Esophagus squamous epithelium (tissue), 5 donors: Measurements from ENCODE around the gene LMF1. TPM values are rescaled to one million over a fixed set of nuclear protein-coding genes. Genes with fewer than 3 reads are reported as not detected.

Source experiments
- DNase-seq: peaks from one replicate; lab custom pipeline; 2025; lab: John Stamatoyannopoulos, UW
- H3K27ac ChIP-seq, 4 donors: fragments of 200-600 bp; sonication (generic); one replicate each; pipeline ENCODE4 v1.5.1; 2016 to 2019; ENCODE audit warnings: mild to moderate bottlenecking in 1 of 4
- H3K27me3 ChIP-seq, 4 donors: fragments of 200-600 bp; sonication (generic); 1 replicate in 3 of 4; 2 replicates in 1 of 4; pipeline versions ENCODE4 v1.5.1 to v1.6.0; 2017 to 2021; ENCODE audit warnings: antibody characterized with exemption in 1 of 4
- H3K36me3 ChIP-seq, 3 donors: fragments of 200-600 bp; sonication (generic); one replicate each; pipeline ENCODE4 v1.5.1; 2016 to 2019
- H3K4me1 ChIP-seq, 3 donors: fragments of 200-600 bp; sonication (generic); one replicate each; pipeline ENCODE4 v1.5.1; 2017 to 2019
- H3K4me3 ChIP-seq, 4 donors: fragments of 200-600 bp; sonication (generic); 1 replicate in 3 of 4; 2 replicates in 1 of 4; pipeline ENCODE4 v1.5.1; 2016 to 2019; ENCODE audit warnings: mild to moderate bottlenecking in 2 of 4, moderate library complexity in 1 of 4
- H3K9me3 ChIP-seq, 3 donors: fragments of 200-600 bp; sonication (generic); one replicate each; pipeline ENCODE4 v1.5.1; 2016 to 2019
- POLR2A ChIP-seq, 4 donors: fragments of 450-650 bp; IDR thresholded peaks; one replicate each; pipeline ENCODE4 v1.6.1; 2017; ENCODE audit warnings: antibody characterized with exemption in 4 of 4, mild to moderate bottlenecking in 4 of 4, moderate library complexity in 3 of 4
- WGBS, 2 donors: methylation state at CpG; one replicate each; pipeline ENCODE4 v1.1.5; 2018; 5-methylcytosine and 5-hydroxymethylcytosine counted together
- intact Hi-C: fragments of 100-400 bp; cut with DNase I; formaldehyde crosslinking; loops from one replicate; pipeline ENCODE4 v1.15.0; 2022
- total RNA-seq, 4 donors: library from RNA; depleted of rRNA; stranded (reverse); fragments of >200 nt; gene quantifications; one replicate each; pipeline ENCODE4 v1.1.0, GENCODE V29; 2016
- TF ChIP-seq, protein P1 (sequence below), 6 experiments: fragments of 450-650 bp in 4 of 6; fragments of 200-600 bp in 2 of 6; sonication (generic) in 2 of 6; IDR thresholded peaks; one replicate each; pipeline ENCODE4 v1.5.1; 2016 to 2019; ENCODE audit warnings: antibody characterized with exemption in 6 of 6, mild to moderate bottlenecking in 4 of 6, moderate library complexity in 4 of 6
- donor health status: DM: yes; HTN: yes; CAD: no.

Gene LMF1
- total RNA-seq, 4 donors from 2014 or later: 13.3 to 34.4 (median 23.8) TPM

DNA sequence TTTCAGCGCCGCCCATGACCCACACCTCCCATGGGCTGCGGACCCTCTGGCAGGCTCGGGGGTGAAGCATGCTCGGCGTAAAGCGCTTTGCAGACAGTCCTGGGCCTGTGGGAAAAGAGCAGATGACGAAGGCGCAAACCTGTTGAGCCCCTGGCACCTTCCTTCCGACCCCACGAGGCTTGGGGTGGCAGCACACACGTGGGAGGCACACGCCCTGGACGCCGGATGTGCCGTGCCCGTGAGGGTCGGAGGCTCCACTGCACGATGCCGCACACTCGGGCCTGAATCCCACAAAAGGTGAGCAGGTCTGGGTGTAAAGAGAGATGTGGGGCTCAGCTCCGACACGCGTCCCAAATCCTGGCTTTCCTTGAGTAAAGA is 71.1 kb downstream of the LMF1 start:
- no peaks in the 10 kb centered on the region for H3K9me3 ChIP-seq
- H3K4me3 ChIP-seq: no peak overlapping the region
- H3K27ac ChIP-seq: no peak overlapping the region
- intact Hi-C loops: no loop called here
- 91 to 94% methylated on average over 10 to 16 of the region's 24 CpGs for WGBS, 2 donors
- no peaks in the 10 kb centered on the region for H3K27me3 ChIP-seq
- TF ChIP-seq, protein P1, sequence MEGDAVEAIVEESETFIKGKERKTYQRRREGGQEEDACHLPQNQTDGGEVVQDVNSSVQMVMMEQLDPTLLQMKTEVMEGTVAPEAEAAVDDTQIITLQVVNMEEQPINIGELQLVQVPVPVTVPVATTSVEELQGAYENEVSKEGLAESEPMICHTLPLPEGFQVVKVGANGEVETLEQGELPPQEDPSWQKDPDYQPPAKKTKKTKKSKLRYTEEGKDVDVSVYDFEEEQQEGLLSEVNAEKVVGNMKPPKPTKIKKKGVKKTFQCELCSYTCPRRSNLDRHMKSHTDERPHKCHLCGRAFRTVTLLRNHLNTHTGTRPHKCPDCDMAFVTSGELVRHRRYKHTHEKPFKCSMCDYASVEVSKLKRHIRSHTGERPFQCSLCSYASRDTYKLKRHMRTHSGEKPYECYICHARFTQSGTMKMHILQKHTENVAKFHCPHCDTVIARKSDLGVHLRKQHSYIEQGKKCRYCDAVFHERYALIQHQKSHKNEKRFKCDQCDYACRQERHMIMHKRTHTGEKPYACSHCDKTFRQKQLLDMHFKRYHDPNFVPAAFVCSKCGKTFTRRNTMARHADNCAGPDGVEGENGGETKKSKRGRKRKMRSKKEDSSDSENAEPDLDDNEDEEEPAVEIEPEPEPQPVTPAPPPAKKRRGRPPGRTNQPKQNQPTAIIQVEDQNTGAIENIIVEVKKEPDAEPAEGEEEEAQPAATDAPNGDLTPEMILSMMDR (IDR thresholded peaks at IDR 0.05): no peak
- no peak for TF ChIP-seq POLR2A (IDR thresholded peaks at IDR 0.05)
- H3K4me1 ChIP-seq: no peaks in the 10 kb centered on the region
- H3K36me3 ChIP-seq: peaks cover 0 to 19% (median 0%) of the 10 kb centered on the region in 3 donors
- DNase-seq: no peak

DNA sequence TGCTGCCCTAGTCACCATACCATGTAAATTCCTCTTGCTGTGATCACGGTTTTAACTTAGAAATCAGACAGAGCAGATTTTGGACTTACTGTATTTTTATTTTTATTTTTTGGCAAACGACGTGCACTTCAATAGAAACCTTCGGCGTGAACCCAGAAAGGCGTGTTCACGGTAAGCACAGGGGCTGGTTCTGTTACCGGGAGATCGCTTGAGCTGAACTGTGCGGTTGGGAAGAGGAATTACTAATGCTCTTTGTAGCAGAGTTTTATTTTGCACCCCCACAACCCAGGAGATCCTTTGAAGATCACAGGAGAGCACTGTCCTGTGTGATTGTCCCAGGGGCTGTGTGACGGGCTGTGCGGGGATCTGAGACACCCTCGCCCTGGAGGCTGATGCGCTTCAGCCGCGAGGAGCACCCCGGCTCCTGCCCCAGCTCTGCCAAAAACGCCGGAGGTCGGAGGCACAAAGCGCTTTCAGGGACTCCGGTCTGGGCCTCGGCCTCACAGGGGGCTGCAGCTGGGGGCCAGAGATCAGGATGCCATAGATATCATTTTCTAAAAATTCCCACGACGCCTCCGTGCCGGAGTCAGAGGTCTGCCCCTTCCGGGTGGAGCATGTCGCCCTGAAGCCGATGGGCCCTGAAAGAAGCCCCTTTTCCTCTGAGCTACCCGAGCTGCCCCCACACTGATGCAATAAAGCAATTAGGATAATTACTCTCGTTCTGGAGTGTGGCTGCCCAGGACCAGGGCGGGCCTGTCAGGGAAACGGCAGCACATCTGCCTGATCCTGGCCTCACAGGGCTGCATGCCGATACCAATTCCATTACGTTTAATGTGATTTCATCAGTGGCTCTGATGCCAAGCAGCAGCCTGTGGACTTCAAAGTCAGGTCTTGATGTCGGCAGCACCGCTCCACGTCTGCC is 71.8 kb downstream of the LMF1 start:
- Histone ChIP-seq H3K27ac (no peak overlapping the region), H3K27me3 (no peaks in the 10 kb centered on the region), H3K9me3 (no peaks in the 10 kb centered on the region), H3K4me1 (no peaks in the 10 kb centered on the region), H3K36me3 (peaks cover 0 to 19% (median 0%) of the 10 kb centered on the region in 3 donors), H3K4me3 (no peak overlapping the region)
- TF ChIP-seq, protein P1 (IDR thresholded peaks at IDR 0.05): no peak
- no peak for TF ChIP-seq POLR2A (IDR thresholded peaks at IDR 0.05)
- DNase-seq: no peak
- intact Hi-C loops: no loop called here
- WGBS, 2 donors: 86 to 87% methylated on average over 21 to 28 of the region's 39 CpGs

DNA sequence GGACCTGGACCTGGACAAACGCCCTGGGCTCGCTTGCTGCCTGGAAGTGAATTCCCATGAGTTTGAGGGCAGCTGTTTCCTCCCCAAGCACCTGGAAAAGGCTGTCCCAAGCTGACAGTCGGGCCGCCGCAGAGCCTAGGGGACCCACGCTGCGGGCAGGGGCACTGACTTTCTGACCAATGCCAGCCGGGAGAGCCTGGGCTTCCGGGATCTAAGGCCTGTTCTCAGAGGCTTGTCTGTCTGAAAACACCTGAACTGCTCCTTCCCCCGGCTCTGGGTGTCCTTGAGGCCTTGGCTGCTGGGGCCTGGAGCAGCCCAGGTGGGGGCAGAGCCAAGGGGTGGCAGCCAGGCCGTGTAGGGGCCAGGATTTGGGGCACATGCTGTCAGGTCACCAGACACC is 72.6 kb downstream of the LMF1 start:
- no CpG with 5 or more reads among the region's 11 CpGs for WGBS, 2 donors
- Histone ChIP-seq H3K36me3 (peaks cover 0 to 19% (median 0%) of the 10 kb centered on the region in 3 donors), H3K4me1 (no peaks in the 10 kb centered on the region), H3K9me3 (no peaks in the 10 kb centered on the region), H3K27me3 (no peaks in the 10 kb centered on the region), H3K27ac (no peak overlapping the region), H3K4me3 (no peak overlapping the region)
- TF ChIP-seq, protein P1 (IDR thresholded peaks at IDR 0.05): no peak
- no peak for TF ChIP-seq POLR2A (IDR thresholded peaks at IDR 0.05)
- intact Hi-C loops: no loop called here
- no peak for DNase-seq

DNA sequence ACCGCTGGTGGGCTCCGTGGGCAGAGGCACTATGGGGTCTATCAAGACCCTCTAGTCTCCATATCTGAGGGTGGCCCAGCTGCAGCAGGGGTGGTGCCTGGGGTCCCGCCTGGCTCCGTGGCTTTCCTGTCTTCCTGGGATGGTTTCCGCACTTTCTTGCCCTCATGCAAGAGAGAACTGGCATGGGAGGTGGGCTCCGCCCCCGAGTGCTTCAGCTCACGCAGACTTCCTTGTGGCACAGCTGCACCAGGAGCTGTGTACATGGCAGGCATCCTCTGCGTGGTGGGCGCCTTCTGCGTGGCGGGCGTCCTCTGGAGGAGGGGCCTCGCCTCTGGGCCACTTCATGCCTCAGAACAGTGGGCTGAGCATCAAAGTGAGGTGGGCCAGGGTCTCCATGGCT is 73.1 kb downstream of the LMF1 start:
- WGBS, 2 donors: 89% methylated on average over 6 of the region's 14 CpGs; no CpG with 5 or more reads in 1 of the 2 donors
- intact Hi-C loops: no loop called here
- TF ChIP-seq, protein P1 (IDR thresholded peaks at IDR 0.05): no peak
- TF ChIP-seq POLR2A (IDR thresholded peaks at IDR 0.05): no peak

DNA sequence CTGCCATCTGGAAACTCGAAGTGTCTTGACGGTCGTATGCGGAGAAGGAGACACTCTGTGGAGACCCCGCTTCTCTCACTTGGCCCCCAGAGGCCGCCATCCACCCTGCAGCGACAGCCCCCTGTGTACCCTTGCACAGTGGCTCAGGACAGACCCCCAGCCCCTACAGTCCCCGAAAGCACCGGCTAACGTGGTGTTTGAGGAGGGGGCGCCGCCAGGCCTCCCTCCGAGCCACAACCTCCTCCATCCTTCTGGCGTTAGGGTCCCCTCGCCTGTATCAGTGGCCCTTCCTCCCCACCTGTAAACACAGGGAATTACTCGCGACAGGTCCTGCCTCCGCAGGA is 73.6 kb downstream of the LMF1 start:
- intact Hi-C loops: no loop called here
- Histone ChIP-seq H3K4me3 (no peak overlapping the region), H3K9me3 (no peaks in the 10 kb centered on the region), H3K4me1 (no peaks in the 10 kb centered on the region), H3K27me3 (no peaks in the 10 kb centered on the region), H3K36me3 (peaks cover 0 to 29% (median 0%) of the 10 kb centered on the region in 3 donors), H3K27ac (no peak overlapping the region)
- 85 to 94% methylated on average over 13 to 14 of the region's 18 CpGs for WGBS, 2 donors
- TF ChIP-seq, protein P1 (IDR thresholded peaks at IDR 0.05): no peak
- no peak for TF ChIP-seq POLR2A (IDR thresholded peaks at IDR 0.05)
- DNase-seq: no peak

More for the DNA sequence above, 73.1 kb downstream of the LMF1 start:
- Histone ChIP-seq H3K27me3 (no peaks in the 10 kb centered on the region), H3K4me3 (no peak overlapping the region), H3K27ac (no peak overlapping the region), H3K36me3 (peaks cover 0 to 24% (median 0%) of the 10 kb centered on the region in 3 donors), H3K4me1 (no peaks in the 10 kb centered on the region), H3K9me3 (no peaks in the 10 kb centered on the region)
- DNase-seq: no peak
